NB4 (cell line): ENCODE data around the gene HS6ST3.

ENCODE experiments used
- DNase-seq: peaks from one replicate; pipeline ENCODE4 v3.0.0; 2010; ENCODE audit warnings: low read depth
- H3K4me3 ChIP-seq: one replicate; pipeline ENCODE4 v1.5.1; 2011; ENCODE audit warnings: mild to moderate bottlenecking, low read depth, low read length, moderate library complexity
- CTCF ChIP-seq: IDR thresholded peaks from one replicate; pipeline ENCODE4 v1.5.1; 2012; ENCODE audit warnings: low read depth, low read length
- MAX ChIP-seq: IDR thresholded peaks from 2 replicates; pipeline ENCODE4 v1.6.1; 2011; ENCODE audit warnings: low read depth, low read length
- MYC ChIP-seq: IDR thresholded peaks from 2 replicates; pipeline ENCODE4 v1.6.1; 2011; ENCODE audit warnings: low read depth, low read length
- POLR2A ChIP-seq: IDR thresholded peaks from 2 replicates; pipeline ENCODE4 v1.6.1; 2011; ENCODE audit warnings: mild to moderate bottlenecking; ENCODE audit not compliant: insufficient read length; ENCODE audit errors: extremely low read depth

Gene HS6ST3

GRCh38 chr13:96377835-96378234 is 287.9 kb downstream of the HS6ST3 start:
- DNase-seq = no peak
- no peak overlapping the region for H3K4me3 ChIP-seq
- no peak for TF ChIP-seq MAX
- no peak for TF ChIP-seq MYC

DNA sequence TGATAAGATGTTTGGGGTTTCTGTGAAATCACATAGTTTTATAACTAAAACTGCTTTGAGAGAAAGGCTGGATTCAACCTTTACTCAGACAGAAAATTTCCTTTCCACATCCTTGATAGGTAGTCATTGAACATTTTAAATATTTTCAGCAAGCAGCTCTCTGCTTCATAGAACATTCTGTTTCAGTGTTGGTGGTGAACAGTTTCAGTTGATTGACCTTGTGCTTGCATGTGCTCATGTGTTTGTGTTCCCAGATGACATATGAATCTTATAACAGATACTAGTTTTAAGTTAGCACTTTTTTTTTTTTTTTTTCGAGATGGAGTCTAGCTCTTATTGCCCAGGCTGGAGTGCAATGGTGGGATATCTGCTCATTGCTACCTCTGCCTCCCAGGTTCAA is 290.1 kb downstream of the HS6ST3 start:
- no peak for DNase-seq
- TF ChIP-seq CTCF (no peak), POLR2A (no peak), MAX (no peak), MYC (no peak)
- H3K4me3 ChIP-seq = no peak overlapping the region

- TF ChIP-seq MYC = no peak
- TF ChIP-seq MAX = no peak
- TF ChIP-seq CTCF = no peak
- TF ChIP-seq POLR2A = no peak
- no peak overlapping the region for H3K4me3 ChIP-seq
- DNase-seq = no peak
These were observed 291.8 kb downstream of the HS6ST3 start for GRCh38 chr13:96381681-96382080.

DNA sequence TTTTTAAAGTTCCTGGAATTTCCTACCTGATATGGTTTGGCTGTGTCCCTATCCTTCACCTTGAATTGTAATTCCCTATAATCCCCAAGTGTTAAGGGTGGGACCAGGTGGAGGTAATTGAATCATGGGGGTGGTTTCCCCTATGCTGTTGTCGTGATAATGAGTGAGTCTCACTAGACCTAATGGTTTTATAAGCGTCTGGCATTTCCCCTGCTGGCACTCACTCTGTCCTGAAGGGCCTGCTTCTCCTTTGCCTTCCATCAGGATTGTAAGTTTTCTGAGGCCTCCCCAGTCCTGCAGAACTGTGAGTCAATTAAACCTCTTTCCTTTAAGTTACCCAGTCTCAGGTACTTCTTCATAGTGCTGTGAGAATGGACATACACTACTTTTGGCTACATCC is 298.7 kb downstream of the HS6ST3 start:
- no peak for DNase-seq
- TF ChIP-seq MYC (no peak), MAX (no peak), CTCF (no peak), POLR2A (no peak)

GRCh38 chr13:96391606-96392005 is 301.7 kb downstream of the HS6ST3 start:
- TF ChIP-seq POLR2A (no peak), CTCF (no peak), MYC (no peak), MAX (no peak)
- H3K4me3 ChIP-seq = no peak overlapping the region
- DNase-seq = no peak

More for the DNA sequence above, 298.7 kb downstream of the HS6ST3 start:
- H3K4me3 ChIP-seq = no peak overlapping the region

DNA sequence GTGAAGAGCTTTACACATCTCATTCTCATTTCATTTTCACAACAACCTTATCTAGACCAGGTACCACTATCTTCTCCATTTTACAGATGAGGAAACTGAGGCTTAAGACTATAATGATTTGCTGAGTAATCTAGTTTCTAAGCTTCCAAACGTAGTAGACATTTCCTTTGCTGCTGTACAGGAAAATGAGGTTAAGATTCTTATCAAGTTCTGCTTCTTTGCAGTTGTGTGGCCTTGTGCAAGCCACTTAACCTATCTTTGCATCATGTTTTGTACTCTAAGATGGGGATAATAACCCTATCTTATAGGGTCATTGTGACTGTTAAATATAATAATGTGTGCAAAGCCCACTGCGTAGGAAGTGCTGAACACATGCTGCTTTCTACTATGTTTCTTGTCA is 307.9 kb downstream of the HS6ST3 start:
- TF ChIP-seq MAX (0 out of 2 replicates have a peak, but pooled peaks have one; percentile 25), CTCF (no peak)
- peak; percentile 44 for DNase-seq
- no peak overlapping the region for H3K4me3 ChIP-seq
